PFSK-1 (cell line): ENCODE data around the gene POLR3E.

Experiments
- FOXP2 ChIP-seq: optimal IDR thresholded peaks from 2 replicates; pipeline ENCODE3; 2011; ENCODE audit warnings: borderline replicate concordance, control low read depth, inconsistent platforms; ENCODE audit not compliant: insufficient read depth; ENCODE audit errors: extremely low read length, extremely low read depth
- POLR2AphosphoS5 ChIP-seq: IDR thresholded peaks from 2 replicates; pipeline ENCODE4 v1.6.1; 2012; ENCODE audit warnings: low read depth, mild to moderate bottlenecking, control low read depth, low read length, moderate library complexity
- REST ChIP-seq, 2 experiments: IDR thresholded peaks; 2 replicates each; pipeline versions ENCODE4 v1.6.1 to v1.8.0; 2011 to 2012; ENCODE audit warnings: low read depth in 2 of 2, low read length in 2 of 2, control low read depth in 1 of 2, inconsistent platforms in 1 of 2, mild to moderate bottlenecking in 1 of 2, moderate library complexity in 1 of 2; ENCODE audit not compliant: insufficient read depth in 1 of 2
- SIN3A ChIP-seq: IDR thresholded peaks from 2 replicates; pipeline ENCODE4 v1.6.1; 2012; ENCODE audit warnings: mild to moderate bottlenecking, low read length, moderate library complexity, borderline replicate concordance; ENCODE audit not compliant: insufficient read depth
- TAF1 ChIP-seq: IDR thresholded peaks from 2 replicates; pipeline ENCODE4 v1.6.1; 2012; ENCODE audit warnings: low read length, control low read depth, borderline replicate concordance; ENCODE audit not compliant: insufficient read depth

The POLR3E gene

GRCh38 chr16:22265351-22265750 is 31.9 kb upstream of the POLR3E start:
- TF ChIP-seq SIN3A (no peak), TAF1 (no peak), FOXP2 (no peak), REST (IDR thresholded peaks at IDR 0.05; ENCODE audit: insufficient read depth in 1 of 2, low read depth in 2 of 2, low read length in 2 of 2) (no peak), POLR2AphosphoS5 (no peak)

GRCh38 chr16:22266546-22266945 is 30.7 kb upstream of the POLR3E start:
- TF ChIP-seq TAF1, result no peak
- TF ChIP-seq FOXP2, result no peak
- TF ChIP-seq SIN3A, result no peak
- no peak for TF ChIP-seq POLR2AphosphoS5
- TF ChIP-seq REST (IDR thresholded peaks at IDR 0.05; ENCODE audit: insufficient read depth in 1 of 2, low read depth in 2 of 2, low read length in 2 of 2), result no peak

GRCh38 chr16:22267764-22268163 is 29.4 kb upstream of the POLR3E start:
- TF ChIP-seq FOXP2 (no peak), SIN3A (no peak), REST (IDR thresholded peaks at IDR 0.05; ENCODE audit: insufficient read depth in 1 of 2, low read depth in 2 of 2, low read length in 2 of 2) (no peak), TAF1 (no peak), POLR2AphosphoS5 (no peak)

- TF ChIP-seq POLR2AphosphoS5 (no peak), SIN3A (no peak), REST (IDR thresholded peaks at IDR 0.05; ENCODE audit: insufficient read depth in 1 of 2, low read depth in 2 of 2, low read length in 2 of 2) (no peak), TAF1 (no peak), FOXP2 (no peak)
Observed at GRCh38 chr16:22270525-22270924, 26.7 kb upstream of the POLR3E start.

- TF ChIP-seq REST (IDR thresholded peaks at IDR 0.05; ENCODE audit: insufficient read depth in 1 of 2, low read depth in 2 of 2, low read length in 2 of 2) (no peak), POLR2AphosphoS5 (no peak), FOXP2 (no peak), SIN3A (no peak), TAF1 (no peak)
Observed at GRCh38 chr16:22272870-22273650, 24.1 kb upstream of the POLR3E start.
